Stomach (tissue), 9 donors: ENCODE data around the gene NUDC. TPM values are rescaled to one million over a fixed set of nuclear protein-coding genes. Genes with fewer than 3 reads are reported as not detected.

ENCODE experiments used
- DNase-seq, 2 donors: peaks; one replicate each; pipeline versions ENCODE4 v3.0.0 to v3.0.0-alpha.2; 2013 to 2019
- H3K27ac ChIP-seq, 5 donors: fragments of 200-600 bp in 4 of 5; sonication (generic) in 4 of 5; one replicate each; pipeline ENCODE4 v1.5.1; 2013 to 2019; ENCODE audit warnings: mild to moderate bottlenecking in 1 of 5, moderate library complexity in 1 of 5
- H3K27me3 ChIP-seq, 3 donors: fragments of 200-600 bp; sonication (generic); one replicate each; pipeline ENCODE4 v1.5.1; 2017 to 2019; ENCODE audit warnings: mixed run types in 1 of 3
- H3K36me3 ChIP-seq, 4 donors: fragments of 200-600 bp; sonication (generic); 1 replicate in 3 of 4; 2 replicates in 1 of 4; pipeline ENCODE4 v1.5.1; 2016 to 2019
- H3K4me1 ChIP-seq, 4 donors: fragments of 200-600 bp; sonication (generic); one replicate each; pipeline ENCODE4 v1.5.1; 2016 to 2019
- H3K4me3 ChIP-seq, 4 donors: fragments of 200-600 bp; sonication (generic) in 3 of 4; one replicate each; pipeline ENCODE4 v1.5.1; 2016 to 2019; ENCODE audit warnings: mild to moderate bottlenecking in 1 of 4
- H3K9me3 ChIP-seq, 4 donors: fragments of 200-600 bp; sonication (generic); one replicate each; pipeline ENCODE4 v1.5.1; 2016 to 2019
- CTCF ChIP-seq, 7 experiments: fragments of 450-650 bp in 4 of 7; fragments of 200-600 bp in 3 of 7; sonication (generic) in 3 of 7; IDR thresholded peaks; one replicate each; pipeline ENCODE4 v1.5.1; 2016 to 2019; ENCODE audit warnings: antibody characterized with exemption in 7 of 7, control low read depth in 2 of 7, mild to moderate bottlenecking in 1 of 7
- EP300 ChIP-seq: sonication (generic); formaldehyde crosslinking; IDR thresholded peaks from one replicate; pipeline ENCODE4 v1.6.1; 2017; ENCODE audit warnings: antibody characterized with exemption
- POLR2A ChIP-seq, 4 donors: fragments of 450-650 bp; IDR thresholded peaks; one replicate each; pipeline ENCODE4 v1.6.1; 2016; ENCODE audit warnings: antibody characterized with exemption in 4 of 4, control low read depth in 2 of 4, mild to moderate bottlenecking in 1 of 4, moderate library complexity in 1 of 4
- POLR2AphosphoS5 ChIP-seq, 3 donors: sonication (generic); formaldehyde crosslinking; IDR thresholded peaks; one replicate each; pipeline ENCODE4 v1.6.1; 2016; ENCODE audit warnings: antibody characterized with exemption in 3 of 3
- WGBS, 5 donors: extraction: QIAGEN DNeasy Blood & Tissue Kit in 3 of 5; methylation state at CpG; one replicate each; pipeline versions ENCODE4 v1.1.5 to v1.1.7; 2013 to 2018; 5-methylcytosine and 5-hydroxymethylcytosine counted together
- intact Hi-C: fragments of 100-400 bp; cut with DNase I; formaldehyde crosslinking; loops from one replicate; pipeline ENCODE4 v1.15.1; 2023; ENCODE audit warnings: low total_unique reads
- polyA plus RNA-seq, 3 donors: library from polyadenylated mRNA; stranded (reverse); fragments of 200-250 nt; gene quantifications; one replicate each; pipeline ENCODE4 v1.2.3, GENCODE V29; 2013
- total RNA-seq, 5 donors: library from RNA; depleted of rRNA; stranded (reverse); fragments of >200 nt; gene quantifications; one replicate each; pipeline versions ENCODE4 v1.1.0 to v1.2.3, GENCODE V29; 2014 to 2016
- donor health status: healthy with polysubstance abuse.
- donor health status: Bipolar disorder and iron deficiency.
- donor health status: healthy.

NUDC gene
- total and polyA plus RNA-seq, 8 donors, result 20.0 to 88.1 (median 47.1) TPM

GRCh38 chr1:26950602-26951001 is 29.1 kb downstream of the NUDC start:
- Histone ChIP-seq H3K4me1 (peaks cover 0 to 17% (median 6%) of the 10 kb centered on the region in 4 donors), H3K4me3 (no peak overlapping the region), H3K36me3 (peaks cover 9 to 54% (median 52%) of the 10 kb centered on the region in 4 donors), H3K27me3 (peaks cover 0 to 7% (median 0%) of the 10 kb centered on the region in 3 donors), H3K9me3 (no peaks in the 10 kb centered on the region), H3K27ac (no peak overlapping the region)
- 57 to 63% (median 60%) methylated on average over 7 to 8 of the region's 8 CpGs for WGBS, 5 donors
- intact Hi-C loops, result no loop called here
- no peak for TF ChIP-seq EP300
- no peak for TF ChIP-seq POLR2A (IDR thresholded peaks at IDR 0.05)
- TF ChIP-seq CTCF (IDR thresholded peaks at IDR 0.05), result no peak
- TF ChIP-seq POLR2AphosphoS5 (IDR thresholded peaks at IDR 0.05), result no peak
- DNase-seq, result peak in 1 of 2 donors; percentile 58

DNA sequence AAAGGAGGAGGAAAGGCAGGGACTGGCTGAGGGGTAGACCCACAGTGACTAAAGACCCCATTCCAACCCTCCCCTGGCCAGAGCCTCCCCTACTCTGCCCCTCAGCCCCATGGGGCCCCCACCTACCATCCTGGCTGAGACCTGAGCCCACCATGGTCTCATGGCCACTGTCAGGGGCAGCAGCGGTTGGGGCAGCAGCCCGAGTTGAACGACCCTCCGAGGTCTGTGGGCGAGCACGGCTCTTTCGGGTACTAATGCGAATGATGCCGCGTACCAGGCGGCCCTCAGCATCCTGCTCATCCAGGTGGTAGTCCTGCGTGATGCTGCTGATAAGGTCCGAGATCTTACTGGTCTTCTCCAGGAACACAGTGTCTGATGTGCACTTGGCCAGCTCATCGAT is 29.7 kb downstream of the NUDC start:
- Histone ChIP-seq H3K4me1 (peaks cover 0 to 13% (median 4%) of the 10 kb centered on the region in 4 donors), H3K9me3 (peaks cover 0 to 2% (median under 1%) of the 10 kb centered on the region in 4 donors), H3K27ac (no peak overlapping the region), H3K27me3 (peaks cover 0 to 7% (median 0%) of the 10 kb centered on the region in 3 donors), H3K36me3 (peaks cover 3 to 48% (median 46%) of the 10 kb centered on the region in 4 donors), H3K4me3 (no peak overlapping the region)
- 93 to 98% (median 95%) methylated on average over 14 of the region's 14 CpGs for WGBS, 5 donors
- no peak for DNase-seq
- no peak for TF ChIP-seq POLR2AphosphoS5 (IDR thresholded peaks at IDR 0.05)
- intact Hi-C loops, result no loop called here

DNA sequence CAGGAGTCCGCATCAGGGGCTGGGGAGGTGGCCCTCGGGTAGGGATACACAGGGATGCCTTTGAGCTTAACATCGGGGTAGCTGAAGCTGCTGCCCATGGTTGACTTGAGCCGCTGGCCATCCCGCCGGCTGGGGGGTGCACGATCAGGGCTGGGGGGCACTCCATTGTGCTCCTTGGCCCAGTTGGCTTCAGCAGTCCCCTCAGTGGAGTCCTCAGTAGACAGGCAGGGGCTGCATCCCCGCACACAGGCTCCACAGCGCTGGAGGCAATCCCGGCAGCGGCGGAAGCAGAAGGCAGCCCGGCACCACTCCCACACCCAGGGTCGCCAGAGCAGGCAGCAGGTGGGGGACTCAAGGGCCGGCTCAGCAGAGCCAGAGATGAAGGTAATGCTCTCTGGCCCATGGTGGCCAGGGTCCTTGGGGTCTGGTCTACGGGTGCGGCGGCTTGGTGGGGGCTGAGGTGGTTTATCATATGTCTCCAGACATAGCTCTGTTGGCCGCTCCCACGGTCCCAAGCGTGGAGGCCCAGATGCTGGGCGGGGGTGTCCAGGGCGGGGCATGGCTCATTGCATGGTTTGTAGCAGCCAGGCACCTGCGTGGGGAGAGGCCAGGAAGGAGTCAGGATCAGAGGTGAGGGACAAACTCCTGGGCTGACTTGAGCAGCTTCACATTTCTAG is 30.4 kb downstream of the NUDC start:
- no peak for DNase-seq
- Histone ChIP-seq H3K27me3 (peaks cover 0 to 9% (median 0%) of the 10 kb centered on the region in 3 donors), H3K4me3 (no peak overlapping the region), H3K27ac (no peak overlapping the region), H3K9me3 (peaks cover 0 to 5% (median 2%) of the 10 kb centered on the region in 4 donors), H3K4me1 (peaks cover 0 to 13% (median 4%) of the 10 kb centered on the region in 4 donors), H3K36me3 (peaks cover 0 to 41% (median 39%) of the 10 kb centered on the region in 4 donors)
- intact Hi-C loops, result no loop called here
- no peak for TF ChIP-seq EP300
- no peak for TF ChIP-seq CTCF (IDR thresholded peaks at IDR 0.05)
- TF ChIP-seq POLR2AphosphoS5 (IDR thresholded peaks at IDR 0.05), result no peak
- no peak for TF ChIP-seq POLR2A (IDR thresholded peaks at IDR 0.05)
- WGBS, 5 donors, result 82 to 88% (median 86%) methylated on average over 21 to 24 of the region's 24 CpGs

DNA sequence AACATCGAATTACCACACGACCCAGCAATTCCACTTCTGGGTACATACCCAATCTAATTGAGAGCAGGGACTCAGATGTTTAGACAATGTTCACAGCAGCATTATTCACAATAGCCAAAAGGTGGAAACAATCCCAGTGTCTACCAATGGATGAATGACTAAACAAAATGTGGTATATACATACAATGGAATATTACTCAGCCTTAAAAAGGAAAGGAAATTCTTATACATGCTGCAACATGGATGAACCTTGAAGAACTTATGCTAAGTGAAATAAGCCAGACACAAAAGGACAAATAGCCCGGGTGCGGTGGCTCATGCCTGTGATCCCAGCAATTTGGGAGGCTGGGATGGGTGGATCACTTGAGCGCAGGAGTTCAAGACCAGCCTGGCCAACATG is 31.8 kb downstream of the NUDC start:
- intact Hi-C loops, result no loop called here
- H3K4me1 ChIP-seq, result peaks cover 0 to 13% (median 4%) of the 10 kb centered on the region in 4 donors
- peaks cover 0 to 23% (median 2%) of the 10 kb centered on the region in 3 donors for H3K27me3 ChIP-seq
- 96 to 98% (median 98%) methylated on average over 5 of the region's 5 CpGs for WGBS, 5 donors
- H3K4me3 ChIP-seq, result no peak overlapping the region
- no peak for TF ChIP-seq EP300
- no peak for TF ChIP-seq POLR2A (IDR thresholded peaks at IDR 0.05)
- TF ChIP-seq CTCF (IDR thresholded peaks at IDR 0.05), result no peak
- no peak for TF ChIP-seq POLR2AphosphoS5 (IDR thresholded peaks at IDR 0.05)
- DNase-seq, result no peak
- peaks cover 0 to 5% (median 2%) of the 10 kb centered on the region in 4 donors for H3K9me3 ChIP-seq
- H3K36me3 ChIP-seq, result peaks cover 0 to 28% (median 26%) of the 10 kb centered on the region in 4 donors
- H3K27ac ChIP-seq, result no peak overlapping the region

DNA sequence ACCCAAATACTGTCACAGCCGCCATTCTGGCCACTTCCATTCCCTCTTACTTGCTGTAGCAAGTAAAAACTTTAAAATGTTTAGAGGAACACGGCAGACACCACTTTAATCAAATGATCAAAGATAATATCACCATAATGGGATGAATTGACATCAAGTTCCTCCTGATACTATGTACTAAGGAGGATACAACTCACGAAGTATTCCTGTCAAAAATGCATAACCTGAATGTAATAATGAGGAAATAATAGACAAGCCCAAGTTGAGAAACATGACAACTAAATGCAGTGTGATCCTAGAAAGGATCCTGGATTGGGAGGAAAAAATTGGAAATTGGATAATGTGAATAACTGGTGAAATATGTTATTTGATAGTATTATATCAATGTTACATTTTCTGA is 34.8 kb downstream of the NUDC start:
- Histone ChIP-seq H3K27ac (no peak overlapping the region), H3K4me3 (no peak overlapping the region), H3K4me1 (peaks cover 15 to 28% (median 23%) of the 10 kb centered on the region in 4 donors), H3K9me3 (peaks cover 0 to 5% (median 2%) of the 10 kb centered on the region in 4 donors), H3K27me3 (peaks cover 3 to 52% (median 25%) of the 10 kb centered on the region in 3 donors), H3K36me3 (peaks cover 0 to 11% (median 10%) of the 10 kb centered on the region in 4 donors)
- WGBS, 5 donors, result 68 to 85% (median 78%) methylated on average over 3 of the region's 3 CpGs
- TF ChIP-seq POLR2AphosphoS5 (IDR thresholded peaks at IDR 0.05) (no peak), EP300 (no peak), POLR2A (IDR thresholded peaks at IDR 0.05) (no peak), CTCF (IDR thresholded peaks at IDR 0.05) (no peak)
- no peak for DNase-seq
- intact Hi-C loops, result no loop called here
